IMR-90 (cell line): ENCODE measurements around the gene CEP72. TPM values are rescaled to one million over a fixed set of nuclear protein-coding genes. Genes with fewer than 3 reads are reported as not detected.
A peak's percentile ranks its signal among the peaks of the same experiment; 100 is the strongest.
"Not testable (repeated sequence)": the region's sequence is repeated elsewhere in the genome, so short reads cannot be mapped to it uniquely, and the experiment has no call there.

Experiments used
- ATAC-seq: fragments of 200-7000 bp; cut with Tn5 transposase; 2 replicates; pipeline ENCODE4 v1.9.1; 2020; ENCODE audit warnings: low read depth, mild to moderate bottlenecking, moderate library complexity
- BruUV-seq: library from RNA; stranded (reverse); fragments of 400-500 nt; replicated peaks from 2 replicates; lab custom pipeline; 2021; lab: Mats Ljungman, UMichigan
- CTCF ChIA-PET: fragments of 300-600 bp; formaldehyde crosslinking; extraction: SDS; loops from one replicate; lab custom pipeline; 2021; ENCODE audit warnings: antibody characterized with exemption; lab: Yijun Ruan, JAX
- POLR2A ChIA-PET: fragments of 300-600 bp; sonication (Branson Sonifier 250); formaldehyde crosslinking; loops from one replicate; lab custom pipeline; 2022; ENCODE audit warnings: antibody characterized with exemption; ENCODE audit not compliant: unreplicated experiment; lab: Charles Lee
- DNase-seq: peaks from one replicate; pipeline ENCODE4 v3.0.0; 2013
- H2AFZ ChIP-seq: replicated peaks from 2 replicates; pipeline ENCODE3; 2013; ENCODE audit warnings: low read length, mild to moderate bottlenecking; ENCODE audit not compliant: poor library complexity
- H2AK5ac ChIP-seq: 2 replicates; pipeline ENCODE4 v1.6.1; 2013; ENCODE audit warnings: low read depth, low read length, inconsistent platforms
- H2AK9ac ChIP-seq: replicated peaks from 2 replicates; pipeline ENCODE3; 2013; ENCODE audit warnings: mild to moderate bottlenecking, low read depth, low read length, moderate library complexity; ENCODE audit not compliant: poor library complexity
- H2BK120ac ChIP-seq: 2 replicates; pipeline ENCODE4 v1.6.1; 2013; ENCODE audit warnings: low read depth, low read length, inconsistent platforms
- H2BK15ac ChIP-seq: 3 replicates; pipeline ENCODE4 v1.6.1; 2013; ENCODE audit warnings: low read depth, low read length, inconsistent platforms
- H2BK20ac ChIP-seq: 2 replicates; pipeline ENCODE4 v1.6.1; 2013; ENCODE audit warnings: low read depth, mild to moderate bottlenecking, inconsistent platforms, low read length, moderate library complexity
- H2BK5ac ChIP-seq: 2 replicates; pipeline ENCODE4 v1.6.1; 2013; ENCODE audit warnings: mild to moderate bottlenecking, low read depth, low read length, inconsistent platforms; ENCODE audit not compliant: poor library complexity, severe bottlenecking
- H3K14ac ChIP-seq: replicated peaks from 2 replicates; pipeline ENCODE4 v1.6.1; 2013; ENCODE audit warnings: low read depth, low read length, inconsistent platforms
- H3K18ac ChIP-seq: 2 replicates; pipeline ENCODE4 v1.6.1; 2013; ENCODE audit warnings: low read depth, low read length, control low read depth
- H3K23ac ChIP-seq: 2 replicates; pipeline ENCODE4 v1.6.1; 2013; ENCODE audit warnings: low read depth, low read length, inconsistent platforms
- H3K27ac ChIP-seq: 2 replicates; pipeline ENCODE4 v1.5.1; 2013; ENCODE audit warnings: mild to moderate bottlenecking, control low read depth, low read length; ENCODE audit not compliant: insufficient read depth
- H3K27me3 ChIP-seq: 2 replicates; pipeline ENCODE4 v1.6.1; 2013; ENCODE audit warnings: low read length; ENCODE audit not compliant: control insufficient read depth, insufficient read depth
- H3K36me3 ChIP-seq: 2 replicates; pipeline ENCODE4 v1.6.1; 2013; ENCODE audit warnings: low read length, mixed read lengths; ENCODE audit not compliant: control insufficient read depth, insufficient read depth
- H3K4ac ChIP-seq: 2 replicates; pipeline ENCODE4 v1.6.1; 2013; ENCODE audit warnings: low read depth, low read length, inconsistent platforms
- H3K4me1 ChIP-seq: 2 replicates; pipeline ENCODE4 v1.6.1; 2013; ENCODE audit warnings: low read length, mixed read lengths; ENCODE audit not compliant: control insufficient read depth, insufficient read depth
- H3K4me2 ChIP-seq: 2 replicates; pipeline ENCODE4 v1.6.1; 2013; ENCODE audit warnings: low read depth, mild to moderate bottlenecking, control low read depth, low read length, moderate library complexity
- H3K4me3 ChIP-seq: 2 replicates; pipeline ENCODE4 v1.5.1; 2013; ENCODE audit warnings: low read depth, mild to moderate bottlenecking, control low read depth, low read length, moderate library complexity; ENCODE audit not compliant: insufficient read depth
- H3K56ac ChIP-seq: 2 replicates; pipeline ENCODE4 v1.6.1; 2013; ENCODE audit warnings: low read length, inconsistent platforms; ENCODE audit not compliant: insufficient read depth; ENCODE audit errors: extremely low read depth
- H3K79me1 ChIP-seq, 2 experiments: 2 replicates each; pipeline ENCODE4 v1.6.1; 2013; ENCODE audit warnings: low read length in 2 of 2, inconsistent platforms in 1 of 2, low read depth in 1 of 2
- H3K9ac ChIP-seq: 2 replicates; pipeline ENCODE4 v1.6.1; 2013; ENCODE audit warnings: low read depth, low read length, control low read depth
- H3K9me1 ChIP-seq: 2 replicates; pipeline ENCODE4 v1.6.1; 2013; ENCODE audit warnings: low read length, inconsistent platforms; ENCODE audit not compliant: insufficient read depth
- H3K9me3 ChIP-seq: 2 replicates; pipeline ENCODE4 v1.6.1; 2013; ENCODE audit warnings: low read length; ENCODE audit not compliant: control insufficient read depth, insufficient read depth
- H4K20me1 ChIP-seq: 2 replicates; pipeline ENCODE4 v1.6.1; 2013; ENCODE audit warnings: low read length, inconsistent platforms; ENCODE audit not compliant: insufficient read depth
- H4K5ac ChIP-seq: 2 replicates; pipeline ENCODE4 v1.6.1; 2013; ENCODE audit warnings: mild to moderate bottlenecking, low read depth, low read length, control low read depth
- H4K8ac ChIP-seq, 2 experiments: 2 replicates each; pipeline ENCODE4 v1.6.1; 2013; ENCODE audit warnings: low read depth in 2 of 2, low read length in 2 of 2, control low read depth in 1 of 2, inconsistent platforms in 1 of 2
- H4K91ac ChIP-seq: 2 replicates; pipeline ENCODE4 v1.6.1; 2013; ENCODE audit warnings: low read depth, low read length, inconsistent platforms; ENCODE audit not compliant: insufficient read depth
- whole genome bisulfite sequencing, 2 experiments: methylation state at CpG; one replicate each; pipeline versions ENCODE4 v1.1.5 to v1.1.7; 2013; ENCODE audit warnings: missing lambda C conversion rate in 2 of 2; ENCODE audit not compliant: insufficient read length in 1 of 2; ENCODE audit errors: extremely low coverage in 2 of 2; 5-methylcytosine and 5-hydroxymethylcytosine counted together
- dilution Hi-C: fragments of 300-500 bp; cut with HindIII; formaldehyde crosslinking; loops from one replicate; pipeline ENCODE4 v1.14.3; 2018; ENCODE audit warnings: low sequenced_read_pairs; ENCODE audit not compliant: unreplicated experiment
- in situ Hi-C: fragments of 300-500 bp; cut with MboI; formaldehyde crosslinking; loops from 3 replicates; pipeline ENCODE4 v1.14.3; 2019; ENCODE audit warnings: low sequenced_read_pairs, inconsistent platforms, mixed read lengths
- intact Hi-C: fragments of 100-400 bp; cut with micrococcal nuclease; formaldehyde crosslinking; loops from 2 replicates; pipeline ENCODE4 v1.10.0; 2022
- polyA plus RNA-seq, 3 experiments: library from polyadenylated mRNA; depleted of rRNA; stranded (reverse); fragments of >200 nt; gene quantifications; 2 replicates each; pipeline ENCODE4 v1.2.3, GENCODE V29; 2012; ENCODE audit warnings: low replicate concordance in 1 of 3
- total RNA-seq: library from RNA; depleted of rRNA; stranded (reverse); fragments of >200 nt; gene quantifications from 2 replicates; pipeline ENCODE4 v1.2.3, GENCODE V29; 2012

The CEP72 gene
- total and polyA plus RNA-seq, 2 of the 4 experiments (the other 2 are of a cell fraction) = 2.9 to 4.3 TPM

GRCh38 chr5:628351-629205 is 16.4 kb downstream of the CEP72 start:
- H2BK120ac ChIP-seq, BruUV-seq, POLR2A ChIA-PET, H2BK5ac ChIP-seq, H3K9me3 ChIP-seq, H4K91ac ChIP-seq, H2AK5ac ChIP-seq, dilution Hi-C loops, H3K27ac ChIP-seq, H3K36me3 ChIP-seq, H3K4me3 ChIP-seq, H4K8ac ChIP-seq, in situ Hi-C loops, H3K23ac ChIP-seq, H2BK20ac ChIP-seq, H3K79me1 ChIP-seq, H3K18ac ChIP-seq, H3K4me1 ChIP-seq, H4K5ac ChIP-seq, H2AFZ ChIP-seq, CTCF ChIA-PET, H4K20me1 ChIP-seq, intact Hi-C loops, H3K27me3 ChIP-seq, H3K4me2 ChIP-seq, H2BK15ac ChIP-seq, DNase-seq, H3K9ac ChIP-seq, H3K4ac ChIP-seq, H3K9me1 ChIP-seq, H3K56ac ChIP-seq, H3K14ac ChIP-seq, ATAC-seq: not testable (repeated sequence)
- H2AK9ac ChIP-seq = peak overlapping the region; percentile 16
- WGBS, 2 experiments = 92% methylated on average over 11 of the region's 21 CpGs; no CpG with 5 or more reads in 1 of the 2 experiments
